ENCODE data around the gene RAD51B.

RAD51B gene

GRCh38 chr14:67908052-67908754 lies 88.6 kb downstream of the RAD51B start:
- no peak for DNase-seq

- no peak for DNase-seq
Observed at GRCh38 chr14:67911562-67911961, 92.0 kb downstream of the RAD51B start.

- DNase-seq: no peak
Observed at GRCh38 chr14:67916430-67916829, 96.9 kb downstream of the RAD51B start.

GRCh38 chr14:67917006-67917405 lies 97.4 kb downstream of the RAD51B start:
- DNase-seq: no peak

- DNase-seq: no peak
Observed at GRCh38 chr14:67918838-67919237, 99.3 kb downstream of the RAD51B start.

GRCh38 chr14:67919259-67920032 lies 99.9 kb downstream of the RAD51B start:
- no peak for DNase-seq

- DNase-seq: no peak
Observed at GRCh38 chr14:67926821-67927220, 107.2 kb downstream of the RAD51B start.

GRCh38 chr14:67927244-67927643 lies 107.7 kb downstream of the RAD51B start:
- no peak for DNase-seq

- no peak for DNase-seq
Observed at GRCh38 chr14:67928375-67928774, 108.8 kb downstream of the RAD51B start.

GRCh38 chr14:67932708-67933246 lies 113.2 kb downstream of the RAD51B start:
- DNase-seq: no peak

GRCh38 chr14:67933266-67933665 lies 113.7 kb downstream of the RAD51B start:
- DNase-seq: no peak

- DNase-seq: peak; percentile 61
Observed at GRCh38 chr14:67934087-67934486, 114.5 kb downstream of the RAD51B start.

GRCh38 chr14:67934862-67935261 lies 115.3 kb downstream of the RAD51B start:
- no peak for DNase-seq

- no peak for DNase-seq
Observed at GRCh38 chr14:67935371-67935770, 115.8 kb downstream of the RAD51B start.

- DNase-seq: no peak
Observed at GRCh38 chr14:67938071-67938470, 118.5 kb downstream of the RAD51B start.

- no peak for DNase-seq
Observed at GRCh38 chr14:67940486-67941455, 121.2 kb downstream of the RAD51B start.

- DNase-seq: no peak
Observed at GRCh38 chr14:67941456-67942018, 122.0 kb downstream of the RAD51B start.

- DNase-seq: no peak
Observed at GRCh38 chr14:67942080-67942710, 122.6 kb downstream of the RAD51B start.

- peak; percentile 72 for DNase-seq
Observed at GRCh38 chr14:67943947-67944346, 124.4 kb downstream of the RAD51B start.

- DNase-seq: no peak
Observed at GRCh38 chr14:67944605-67945004, 125.0 kb downstream of the RAD51B start.

- no peak for DNase-seq
Observed at GRCh38 chr14:67949771-67950170, 130.2 kb downstream of the RAD51B start.

GRCh38 chr14:67950386-67950785 lies 130.8 kb downstream of the RAD51B start:
- DNase-seq: no peak

Measured in CD4-positive, alpha-beta T cell treated with Interleukin-17A for 1 hour (primary cell).